ENCODE measurements around the gene ATG2B.
A peak's percentile ranks its signal among the peaks of the same experiment; 100 is the strongest.

The ATG2B gene

DNA sequence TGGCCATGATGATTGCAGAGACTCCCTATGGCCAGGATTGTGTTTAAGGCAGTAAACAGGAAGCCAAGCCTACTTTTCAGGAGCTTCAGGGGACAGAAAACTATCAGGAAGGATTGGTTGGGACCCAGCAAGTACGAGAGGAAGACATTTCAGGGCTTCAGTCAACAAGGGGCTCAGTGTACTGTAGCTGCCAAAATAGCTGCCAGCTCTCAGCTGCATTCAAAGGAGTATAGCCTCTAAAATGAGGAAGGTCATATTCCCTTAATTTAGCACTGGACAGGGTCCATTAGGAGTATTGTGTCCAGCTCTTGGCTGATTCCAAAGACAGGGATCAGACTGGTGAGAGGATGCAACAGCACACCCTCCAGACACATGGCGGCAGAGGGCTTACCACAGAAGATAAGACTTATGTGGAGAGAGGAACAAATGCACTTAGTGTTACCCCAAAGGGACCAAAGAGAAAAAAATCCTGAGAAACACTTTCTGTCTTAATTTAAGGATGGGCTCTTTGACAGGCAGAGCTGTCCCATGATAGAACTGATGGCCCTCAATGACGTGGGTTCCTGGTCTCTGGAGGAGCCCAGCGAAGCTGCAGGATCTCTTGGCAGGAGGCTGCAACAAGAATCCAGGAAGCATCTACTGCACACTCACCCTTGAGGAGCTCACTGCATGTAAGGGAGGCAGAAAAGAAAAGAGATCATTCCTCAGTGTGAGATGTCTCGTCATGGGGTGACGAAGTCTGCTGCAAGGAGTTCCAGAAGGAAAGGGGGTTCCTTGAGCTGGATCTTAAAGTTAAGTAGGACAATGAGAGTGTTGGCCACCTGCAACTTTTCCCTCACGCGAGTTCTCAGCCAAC, 92.3 kb downstream of the ATG2B start:
- TF ChIP-seq, protein P1, sequence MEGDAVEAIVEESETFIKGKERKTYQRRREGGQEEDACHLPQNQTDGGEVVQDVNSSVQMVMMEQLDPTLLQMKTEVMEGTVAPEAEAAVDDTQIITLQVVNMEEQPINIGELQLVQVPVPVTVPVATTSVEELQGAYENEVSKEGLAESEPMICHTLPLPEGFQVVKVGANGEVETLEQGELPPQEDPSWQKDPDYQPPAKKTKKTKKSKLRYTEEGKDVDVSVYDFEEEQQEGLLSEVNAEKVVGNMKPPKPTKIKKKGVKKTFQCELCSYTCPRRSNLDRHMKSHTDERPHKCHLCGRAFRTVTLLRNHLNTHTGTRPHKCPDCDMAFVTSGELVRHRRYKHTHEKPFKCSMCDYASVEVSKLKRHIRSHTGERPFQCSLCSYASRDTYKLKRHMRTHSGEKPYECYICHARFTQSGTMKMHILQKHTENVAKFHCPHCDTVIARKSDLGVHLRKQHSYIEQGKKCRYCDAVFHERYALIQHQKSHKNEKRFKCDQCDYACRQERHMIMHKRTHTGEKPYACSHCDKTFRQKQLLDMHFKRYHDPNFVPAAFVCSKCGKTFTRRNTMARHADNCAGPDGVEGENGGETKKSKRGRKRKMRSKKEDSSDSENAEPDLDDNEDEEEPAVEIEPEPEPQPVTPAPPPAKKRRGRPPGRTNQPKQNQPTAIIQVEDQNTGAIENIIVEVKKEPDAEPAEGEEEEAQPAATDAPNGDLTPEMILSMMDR (IDR thresholded peaks at IDR 0.05; ENCODE audit: low read depth, low read length), result no peak
- no peak overlapping the region for H3K4me3 ChIP-seq (ENCODE audit: low read depth, low read length)
- peaks cover 11% of the 10 kb centered on the region for H3K9me3 ChIP-seq (ENCODE audit: severe bottlenecking)
- no peaks in the 10 kb centered on the region for H3K36me3 ChIP-seq
- no peak overlapping the region for H3K27ac ChIP-seq
- no peak for DNase-seq
- H3K27me3 ChIP-seq (ENCODE audit: insufficient read depth, low read depth, severe bottlenecking), result no peaks in the 10 kb centered on the region

DNA sequence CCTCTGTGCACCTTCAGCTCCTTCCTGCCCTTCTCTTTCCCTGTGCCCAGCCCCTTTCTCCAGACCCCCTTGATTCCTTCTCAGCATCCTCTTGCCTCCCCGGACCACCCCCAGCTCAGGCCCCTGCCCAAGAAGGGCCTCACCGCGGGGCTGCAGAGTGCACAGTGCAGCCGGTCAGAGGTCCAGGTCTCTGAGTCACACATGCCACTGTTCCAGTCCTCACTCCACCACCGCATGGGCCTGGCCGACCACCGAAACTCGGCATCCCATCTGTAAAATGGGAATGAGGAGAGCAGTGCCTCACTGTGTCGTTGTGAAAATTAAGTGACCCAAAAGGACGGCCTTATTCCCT, 93.8 kb downstream of the ATG2B start:
- H3K36me3 ChIP-seq, result no peaks in the 10 kb centered on the region
- peaks cover 11% of the 10 kb centered on the region for H3K9me3 ChIP-seq (ENCODE audit: severe bottlenecking)
- TF ChIP-seq, protein P1 (IDR thresholded peaks at IDR 0.05; ENCODE audit: low read depth, low read length), result no peak
- H3K4me3 ChIP-seq (ENCODE audit: low read depth, low read length), result no peak overlapping the region
- no peaks in the 10 kb centered on the region for H3K27me3 ChIP-seq (ENCODE audit: insufficient read depth, low read depth, severe bottlenecking)
- DNase-seq, result no peak
- H3K27ac ChIP-seq, result no peak overlapping the region

GRCh38 chr14:96268431-96269358, 94.4 kb downstream of the ATG2B start:
- Histone ChIP-seq H3K27ac (no peak overlapping the region), H3K4me3 (ENCODE audit: low read depth, low read length) (no peak overlapping the region), H3K9me3 (ENCODE audit: severe bottlenecking) (peaks cover 11% of the 10 kb centered on the region), H3K27me3 (ENCODE audit: insufficient read depth, low read depth, severe bottlenecking) (no peaks in the 10 kb centered on the region), H3K36me3 (no peaks in the 10 kb centered on the region)
- DNase-seq, result peak; percentile 14
- TF ChIP-seq, protein P1 (IDR thresholded peaks at IDR 0.05; ENCODE audit: low read depth, low read length), result no peak

DNA sequence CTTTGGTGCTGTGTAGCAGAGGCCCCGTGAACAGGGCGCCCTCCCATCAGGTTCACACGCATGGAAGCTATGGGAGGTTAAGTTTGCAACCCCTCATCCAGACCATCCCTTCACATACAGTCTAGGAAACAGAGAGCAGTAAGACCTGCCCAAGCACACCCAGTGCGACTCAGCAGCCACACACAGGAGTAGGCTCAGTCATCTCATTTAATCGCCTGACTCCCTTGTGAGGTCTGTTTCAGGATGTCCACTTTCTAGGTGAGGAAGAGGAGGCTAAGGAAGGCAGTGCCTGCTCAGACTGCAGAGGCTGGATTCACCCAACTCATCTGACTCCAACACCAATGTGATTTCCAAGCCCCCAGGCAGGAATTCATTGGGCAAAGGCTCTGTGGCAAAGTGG, 95.2 kb downstream of the ATG2B start:
- no peak for DNase-seq
- Histone ChIP-seq H3K27me3 (ENCODE audit: insufficient read depth, low read depth, severe bottlenecking) (no peaks in the 10 kb centered on the region), H3K4me3 (ENCODE audit: low read depth, low read length) (no peak overlapping the region), H3K27ac (no peak overlapping the region), H3K9me3 (ENCODE audit: severe bottlenecking) (peaks cover 11% of the 10 kb centered on the region), H3K36me3 (no peaks in the 10 kb centered on the region)
- TF ChIP-seq, protein P1 (IDR thresholded peaks at IDR 0.05; ENCODE audit: low read depth, low read length), result no peak

DNA sequence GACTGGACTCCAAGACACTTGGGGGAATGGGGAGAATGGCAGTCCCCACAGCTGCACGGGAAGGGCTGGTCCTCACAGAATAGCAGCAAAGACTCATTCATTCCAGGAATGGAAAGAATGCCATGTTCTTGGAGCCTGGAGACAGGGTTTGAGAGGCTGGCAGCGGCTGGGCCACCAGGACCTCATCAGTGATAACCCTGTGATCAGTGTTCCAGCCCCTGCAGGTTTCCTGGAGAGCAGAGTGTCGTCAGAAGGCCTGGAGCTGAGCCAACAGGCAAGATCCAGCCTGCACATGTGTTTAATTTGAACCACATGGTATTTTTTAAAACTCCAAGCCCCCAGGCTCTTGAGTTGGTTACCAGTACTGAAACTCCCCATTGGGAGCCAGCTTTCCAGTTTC, 95.8 kb downstream of the ATG2B start:
- H3K4me3 ChIP-seq (ENCODE audit: low read depth, low read length), result no peak overlapping the region
- H3K9me3 ChIP-seq (ENCODE audit: severe bottlenecking), result peaks cover 8% of the 10 kb centered on the region
- TF ChIP-seq, protein P1 (IDR thresholded peaks at IDR 0.05; ENCODE audit: low read depth, low read length), result no peak
- H3K36me3 ChIP-seq, result no peaks in the 10 kb centered on the region
- no peak overlapping the region for H3K27ac ChIP-seq
- H3K27me3 ChIP-seq (ENCODE audit: insufficient read depth, low read depth, severe bottlenecking), result no peaks in the 10 kb centered on the region
- DNase-seq, result no peak

Measured in WERI-Rb-1 (cell line).